ENCODE data around the gene ZNF804B.

ZNF804B gene

GRCh38 chr7:89264126-89264525, 504.6 kb downstream of the ZNF804B start:
- DNase-seq (ENCODE audit: low read depth in 2 of 2): no peak

DNA sequence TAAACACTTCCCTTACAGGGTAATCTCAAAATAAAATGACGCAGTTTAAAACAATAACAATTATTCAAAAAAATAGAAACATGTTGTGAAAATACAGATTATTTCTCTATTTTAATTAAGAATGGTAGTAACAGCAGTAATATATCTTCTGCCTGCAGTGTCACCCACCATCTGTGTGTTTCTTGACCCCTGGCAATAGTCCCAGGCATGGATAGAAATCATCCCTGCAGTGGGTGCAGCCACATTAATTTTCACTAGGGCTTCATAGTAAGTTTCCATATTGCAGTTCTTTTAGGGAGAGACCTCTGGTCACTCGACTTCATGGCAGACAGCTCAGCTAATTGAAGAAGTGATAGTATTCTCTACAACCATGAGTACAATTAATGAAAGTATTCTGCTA, 506.1 kb downstream of the ZNF804B start:
- DNase-seq (ENCODE audit: low read depth in 2 of 2): no peak

- no peak for DNase-seq (ENCODE audit: low read depth in 2 of 2)
These were observed 523.8 kb downstream of the ZNF804B start for GRCh38 chr7:89283302-89283701.

DNA sequence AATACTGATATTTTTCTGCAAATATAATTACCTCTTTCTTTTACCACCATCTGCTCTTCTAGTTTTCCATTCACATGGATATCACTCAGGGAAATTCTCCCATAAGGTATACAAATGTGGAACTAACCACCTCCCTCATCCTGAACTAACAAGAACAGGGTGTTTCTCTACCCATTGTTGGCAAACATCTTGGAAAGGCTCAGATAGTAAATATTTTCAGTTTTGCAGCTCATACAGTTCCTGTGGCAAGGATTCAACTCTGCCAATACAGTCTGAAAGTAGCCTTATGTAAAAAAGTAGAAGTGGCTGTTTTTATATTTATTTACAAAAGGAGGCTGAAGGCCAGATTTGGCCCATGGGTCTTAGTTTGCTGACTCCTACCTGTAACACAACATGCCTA, 549.0 kb downstream of the ZNF804B start:
- no peak for DNase-seq (ENCODE audit: low read depth in 2 of 2)

DNA sequence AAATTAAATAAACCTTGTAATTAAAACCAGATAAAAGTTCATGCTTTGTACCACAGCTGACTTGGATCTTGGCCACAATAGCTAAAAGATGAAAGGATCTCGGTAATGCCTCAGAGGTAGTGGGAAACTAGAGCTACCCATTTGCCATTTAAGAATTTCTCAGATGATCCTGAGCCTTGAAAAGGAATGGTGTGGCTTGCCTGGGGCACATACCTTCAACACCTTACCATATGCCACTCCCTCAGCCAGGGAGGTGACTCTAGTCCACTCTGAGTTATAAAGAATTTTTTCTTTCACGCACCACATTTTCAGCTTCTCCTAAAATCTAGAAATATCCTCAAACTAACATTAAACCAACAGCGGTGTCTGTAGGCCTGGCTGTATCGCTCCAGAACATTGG, 552.4 kb downstream of the ZNF804B start:
- DNase-seq (ENCODE audit: low read depth in 2 of 2): no peak

DNA sequence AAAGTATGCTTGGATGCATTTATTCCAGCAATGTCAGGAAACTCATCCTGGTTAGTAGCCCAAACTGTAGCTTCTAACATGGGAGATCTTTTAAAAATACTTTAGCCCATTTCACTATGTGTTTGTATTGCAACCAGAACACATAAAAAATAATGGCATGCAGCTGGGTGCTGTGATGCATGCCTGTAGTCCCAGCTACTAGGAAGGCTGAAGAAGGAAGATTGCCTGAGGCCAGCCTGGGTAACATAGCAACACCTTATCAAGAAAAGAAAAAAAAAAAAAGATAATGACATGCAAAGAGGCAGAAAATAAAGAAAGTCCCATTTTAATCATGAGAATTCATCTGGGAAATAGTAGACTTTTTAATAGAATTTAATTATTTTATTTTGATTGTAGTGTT, 553.1 kb downstream of the ZNF804B start:
- DNase-seq (ENCODE audit: low read depth in 2 of 2): no peak

DNA sequence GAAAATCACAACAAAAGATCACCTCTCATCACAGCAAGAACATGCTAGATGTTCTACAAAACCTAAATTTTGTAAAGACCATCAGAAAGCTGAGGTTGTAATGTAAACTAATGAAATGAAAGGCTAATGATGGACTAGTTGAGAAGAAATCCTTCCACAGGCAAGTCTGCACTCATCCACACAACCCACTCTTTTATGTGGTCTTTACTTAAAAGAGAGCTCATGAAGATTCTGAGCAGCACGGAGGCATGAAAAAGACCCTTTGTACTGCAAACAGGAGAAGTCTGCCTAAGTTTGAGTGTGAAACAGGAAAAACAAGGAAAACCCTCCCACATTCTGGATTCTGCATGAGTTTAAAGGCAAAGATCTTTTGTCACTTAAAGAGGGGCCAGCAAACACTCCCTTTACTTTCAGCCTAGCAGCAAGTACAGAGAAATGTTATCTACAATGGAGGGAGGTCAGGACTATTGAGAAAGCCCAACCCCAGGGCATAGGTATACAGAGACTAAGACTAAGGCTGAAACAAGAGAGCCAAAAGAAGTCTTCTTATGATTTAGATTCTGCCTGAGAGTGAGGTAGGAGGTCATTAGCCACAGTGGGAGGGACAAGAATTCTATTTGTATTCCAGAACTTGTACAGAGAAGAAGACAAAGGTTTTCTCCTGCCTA, 557.2 kb downstream of the ZNF804B start:
- DNase-seq (ENCODE audit: low read depth in 2 of 2): no peak

- DNase-seq (ENCODE audit: low read depth in 2 of 2): no peak
These were observed 572.5 kb downstream of the ZNF804B start for GRCh38 chr7:89332026-89332425.

- DNase-seq (ENCODE audit: low read depth in 2 of 2): no peak
These were observed 575.3 kb downstream of the ZNF804B start for GRCh38 chr7:89334797-89335196.

GRCh38 chr7:89335490-89335889, 576.0 kb downstream of the ZNF804B start:
- DNase-seq (ENCODE audit: low read depth in 2 of 2): no peak

DNA sequence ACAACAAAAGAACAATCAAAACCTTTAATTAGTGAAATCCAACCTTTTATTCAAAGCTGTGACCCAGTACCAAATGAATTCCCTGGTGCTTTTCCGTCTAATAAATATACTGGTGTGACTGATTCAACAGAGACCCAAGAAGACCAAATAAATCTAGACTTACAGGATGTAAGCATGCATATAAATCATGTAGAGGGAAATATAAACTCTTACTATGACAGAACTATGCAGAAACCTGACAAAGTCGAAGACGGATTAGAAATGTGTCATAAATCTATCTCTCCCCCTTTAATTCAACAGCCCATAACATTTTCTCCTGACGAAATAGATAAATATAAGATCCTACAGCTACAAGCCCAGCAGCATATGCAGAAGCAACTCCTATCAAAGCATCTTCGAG, 576.6 kb downstream of the ZNF804B start:
- no peak for DNase-seq (ENCODE audit: low read depth in 2 of 2)

DNA sequence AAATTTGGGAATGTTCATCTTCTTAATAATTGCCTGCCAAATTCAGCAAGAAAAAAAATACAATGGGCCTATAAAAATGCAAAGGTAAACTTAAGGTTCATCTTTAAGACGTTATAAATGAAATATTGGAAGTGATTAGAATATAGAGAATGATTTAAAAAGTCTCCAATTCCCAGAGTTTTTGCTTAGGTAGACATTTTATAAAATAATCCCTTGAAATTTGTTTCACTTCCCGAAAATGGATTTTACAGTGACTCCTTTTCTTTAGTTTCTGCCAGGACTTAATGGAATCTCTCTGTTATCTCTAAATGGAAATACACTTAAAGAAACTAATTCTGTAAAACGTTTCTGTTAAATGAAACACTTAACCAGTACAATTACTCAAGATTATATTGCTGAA, 580.2 kb downstream of the ZNF804B start:
- no peak for DNase-seq (ENCODE audit: low read depth in 2 of 2)

- DNase-seq (ENCODE audit: low read depth in 2 of 2): no peak
These were observed 597.6 kb downstream of the ZNF804B start for GRCh38 chr7:89357121-89357520.

DNA sequence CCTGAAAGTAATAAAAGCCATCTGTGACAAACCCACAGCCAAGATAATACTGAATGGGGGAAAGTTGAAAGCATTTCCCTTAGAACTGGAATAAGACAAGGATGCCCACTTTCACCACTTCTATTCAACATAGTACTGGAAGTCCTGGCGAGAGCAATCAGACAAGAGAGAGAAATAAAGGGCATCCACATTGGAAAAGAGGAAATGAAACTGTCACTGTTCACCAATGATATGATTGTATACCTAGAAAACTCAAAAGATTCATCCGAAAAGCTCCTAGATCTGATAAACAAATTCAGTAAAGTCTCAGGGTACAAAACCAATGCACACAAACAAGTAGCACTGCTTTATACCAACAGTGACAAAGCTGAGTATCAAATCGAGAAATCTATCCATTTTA, 617.7 kb downstream of the ZNF804B start:
- no peak for DNase-seq (ENCODE audit: low read depth in 2 of 2)

DNA sequence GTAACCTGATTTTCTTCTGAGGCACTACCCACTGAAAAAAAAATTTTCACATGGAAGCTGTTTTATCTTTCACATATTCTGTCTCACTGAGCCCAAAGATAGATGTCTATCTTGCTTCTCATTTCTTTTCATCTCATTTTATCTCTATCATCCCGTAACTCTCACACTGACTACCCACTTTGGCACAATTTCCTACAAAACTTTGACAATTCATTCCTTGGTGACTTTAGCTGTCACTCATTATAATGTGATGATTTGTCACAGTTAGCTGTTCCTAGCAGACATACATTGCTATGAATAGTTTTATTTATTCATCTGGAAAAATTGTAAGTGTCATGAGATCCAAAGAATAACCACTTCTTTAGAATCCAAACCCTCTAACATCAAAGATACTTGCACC, 625.9 kb downstream of the ZNF804B start:
- DNase-seq (ENCODE audit: low read depth in 2 of 2): no peak
